Measurements from ENCODE around the gene WIPF2.

Gene WIPF2

DNA sequence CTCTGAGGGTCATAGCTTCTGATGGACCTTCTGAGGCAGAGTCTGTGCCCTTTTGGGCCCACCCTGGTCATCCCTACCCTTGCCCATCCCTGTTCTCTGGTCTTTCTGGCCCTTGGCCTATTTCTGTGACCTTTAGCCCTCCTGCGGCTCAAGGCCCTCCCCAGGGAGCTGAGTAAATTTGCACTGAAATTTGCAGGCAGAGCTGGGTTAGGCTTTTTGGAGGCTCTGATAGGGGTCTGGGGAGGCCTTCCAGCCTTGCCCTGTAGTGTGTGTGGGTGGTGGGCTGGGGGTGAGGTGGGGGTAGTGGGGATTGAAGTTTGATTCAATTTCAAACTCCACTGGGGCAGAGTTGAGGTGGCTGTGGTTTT, 107.7 kb downstream of the WIPF2 start:
- no peak overlapping the region for H2AFZ ChIP-seq (ENCODE audit: low read depth, low read length, severe bottlenecking)

DNA sequence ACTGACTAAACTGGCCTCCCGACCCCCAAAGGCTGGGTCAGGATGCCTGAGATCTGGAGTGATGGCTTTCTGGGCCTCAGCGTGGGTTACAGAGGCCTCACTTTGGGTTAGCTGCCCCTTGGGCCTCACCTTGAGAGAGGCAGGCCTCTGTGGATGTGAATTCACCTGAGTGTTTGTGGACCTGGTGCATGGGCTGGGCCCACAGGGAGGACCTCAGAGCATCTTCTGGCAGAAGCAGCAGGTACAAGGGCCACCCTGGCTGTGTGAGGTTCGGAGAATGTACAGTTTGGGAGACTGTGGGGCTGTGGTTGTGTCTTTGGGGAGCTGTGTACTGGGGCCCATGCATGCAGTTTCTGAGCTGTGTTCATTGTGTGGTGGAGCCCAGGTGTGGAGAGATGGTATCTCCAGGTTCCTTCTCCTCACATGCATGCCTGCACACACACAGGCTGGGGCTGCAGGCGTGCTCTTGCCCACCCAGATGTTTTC, 108.2 kb downstream of the WIPF2 start:
- Histone ChIP-seq H3K9ac (ENCODE audit: low read length) (no peak overlapping the region), H3F3A (ENCODE audit: insufficient read depth) (peaks cover 24% of the 10 kb centered on the region), H3K9me2 (replicated peaks; ENCODE audit: insufficient read depth, low read length) (no peaks in the 10 kb centered on the region), H3K36me3 (ENCODE audit: low read length) (no peaks in the 10 kb centered on the region), H4K20me1 (ENCODE audit: low read depth, low read length) (no peaks in the 10 kb centered on the region), H2AFZ (ENCODE audit: low read depth, low read length, severe bottlenecking) (no peak overlapping the region), H3K27ac (ENCODE audit: low read depth, low read length) (no peak overlapping the region), H3K9me3 (ENCODE audit: insufficient read depth, low read length) (no peaks in the 10 kb centered on the region), H3K79me2 (ENCODE audit: insufficient read depth, low read length) (peaks cover 37% of the 10 kb centered on the region), H3K4me2 (ENCODE audit: low read depth, low read length, poor library complexity, severe bottlenecking) (no peak overlapping the region), H3K27me3 (ENCODE audit: low read length) (no peaks in the 10 kb centered on the region), H3K4me3 (ENCODE audit: insufficient read depth, low read length, poor library complexity, severe bottlenecking) (no peak overlapping the region)
- TF ChIP-seq EZH2phosphoT487 (conservative IDR thresholded peaks at IDR 0.05; ENCODE audit: low read length): no peak
- TF ChIP-seq, protein P1, sequence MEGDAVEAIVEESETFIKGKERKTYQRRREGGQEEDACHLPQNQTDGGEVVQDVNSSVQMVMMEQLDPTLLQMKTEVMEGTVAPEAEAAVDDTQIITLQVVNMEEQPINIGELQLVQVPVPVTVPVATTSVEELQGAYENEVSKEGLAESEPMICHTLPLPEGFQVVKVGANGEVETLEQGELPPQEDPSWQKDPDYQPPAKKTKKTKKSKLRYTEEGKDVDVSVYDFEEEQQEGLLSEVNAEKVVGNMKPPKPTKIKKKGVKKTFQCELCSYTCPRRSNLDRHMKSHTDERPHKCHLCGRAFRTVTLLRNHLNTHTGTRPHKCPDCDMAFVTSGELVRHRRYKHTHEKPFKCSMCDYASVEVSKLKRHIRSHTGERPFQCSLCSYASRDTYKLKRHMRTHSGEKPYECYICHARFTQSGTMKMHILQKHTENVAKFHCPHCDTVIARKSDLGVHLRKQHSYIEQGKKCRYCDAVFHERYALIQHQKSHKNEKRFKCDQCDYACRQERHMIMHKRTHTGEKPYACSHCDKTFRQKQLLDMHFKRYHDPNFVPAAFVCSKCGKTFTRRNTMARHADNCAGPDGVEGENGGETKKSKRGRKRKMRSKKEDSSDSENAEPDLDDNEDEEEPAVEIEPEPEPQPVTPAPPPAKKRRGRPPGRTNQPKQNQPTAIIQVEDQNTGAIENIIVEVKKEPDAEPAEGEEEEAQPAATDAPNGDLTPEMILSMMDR (IDR thresholded peaks at IDR 0.05; ENCODE audit: insufficient read depth, low read length, poor library complexity, severe bottlenecking): no peak

More for the DNA sequence above, 107.7 kb downstream of the WIPF2 start:
- Histone ChIP-seq H3K9ac (ENCODE audit: low read length) (no peak overlapping the region), H3K36me3 (ENCODE audit: low read length) (no peaks in the 10 kb centered on the region), H3K4me2 (ENCODE audit: low read depth, low read length, poor library complexity, severe bottlenecking) (peak overlapping the region; percentile 38), H3K27ac (ENCODE audit: low read depth, low read length) (no peak overlapping the region), H3F3A (ENCODE audit: insufficient read depth) (peaks cover 24% of the 10 kb centered on the region), H4K20me1 (ENCODE audit: low read depth, low read length) (no peaks in the 10 kb centered on the region), H3K79me2 (ENCODE audit: insufficient read depth, low read length) (peaks cover 37% of the 10 kb centered on the region), H3K9me2 (replicated peaks; ENCODE audit: insufficient read depth, low read length) (no peaks in the 10 kb centered on the region), H3K27me3 (ENCODE audit: low read length) (no peaks in the 10 kb centered on the region), H3K4me3 (ENCODE audit: insufficient read depth, low read length, poor library complexity, severe bottlenecking) (no peak overlapping the region), H3K9me3 (ENCODE audit: insufficient read depth, low read length) (no peaks in the 10 kb centered on the region)
- TF ChIP-seq, protein P1 (IDR thresholded peaks at IDR 0.05; ENCODE audit: insufficient read depth, low read length, poor library complexity, severe bottlenecking): no peak
- TF ChIP-seq EZH2phosphoT487 (conservative IDR thresholded peaks at IDR 0.05; ENCODE audit: low read length): no peak

DNA sequence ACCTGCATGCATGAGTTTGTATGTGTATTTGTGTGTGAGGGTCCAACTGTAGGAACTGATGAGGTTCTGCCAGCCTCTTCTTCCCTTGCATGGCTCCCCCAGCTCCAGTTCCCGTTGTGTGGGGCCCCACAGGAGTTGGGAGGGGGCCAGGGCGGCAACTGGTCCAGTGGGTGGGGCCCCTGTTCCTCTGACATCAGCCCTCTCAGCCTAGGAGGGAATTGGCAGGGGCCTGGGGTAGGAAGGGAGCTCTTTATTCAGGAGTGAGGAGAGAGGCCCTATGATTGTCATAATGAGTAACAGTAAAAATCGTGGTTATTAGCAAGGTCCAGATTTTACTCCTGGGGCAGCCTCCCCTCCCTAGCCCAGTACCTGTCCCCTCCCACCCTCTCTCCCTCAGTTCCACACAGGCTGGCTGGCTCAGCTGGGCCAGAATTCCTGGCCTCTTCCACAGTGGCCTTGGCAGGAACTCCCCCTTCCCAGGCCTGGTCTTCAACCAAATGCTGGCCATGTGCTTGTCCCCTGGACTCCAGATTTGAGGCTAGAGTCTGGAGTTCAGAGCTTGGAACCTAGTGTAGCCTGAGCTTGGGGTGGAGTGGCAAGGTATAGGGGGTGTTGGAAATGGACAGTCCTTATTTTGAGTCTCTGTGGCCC, 108.8 kb downstream of the WIPF2 start:
- Histone ChIP-seq H3K27me3 (ENCODE audit: low read length) (no peaks in the 10 kb centered on the region), H3K9ac (ENCODE audit: low read length) (no peak overlapping the region), H3K36me3 (ENCODE audit: low read length) (no peaks in the 10 kb centered on the region), H4K20me1 (ENCODE audit: low read depth, low read length) (no peaks in the 10 kb centered on the region), H3K9me3 (ENCODE audit: insufficient read depth, low read length) (no peaks in the 10 kb centered on the region), H3K4me3 (ENCODE audit: insufficient read depth, low read length, poor library complexity, severe bottlenecking) (no peak overlapping the region), H3K79me2 (ENCODE audit: insufficient read depth, low read length) (peaks cover 37% of the 10 kb centered on the region), H3K27ac (ENCODE audit: low read depth, low read length) (no peak overlapping the region), H3K9me2 (replicated peaks; ENCODE audit: insufficient read depth, low read length) (no peaks in the 10 kb centered on the region), H2AFZ (ENCODE audit: low read depth, low read length, severe bottlenecking) (no peak overlapping the region), H3F3A (ENCODE audit: insufficient read depth) (peaks cover 23% of the 10 kb centered on the region), H3K4me2 (ENCODE audit: low read depth, low read length, poor library complexity, severe bottlenecking) (no peak overlapping the region)
- TF ChIP-seq, protein P1 (IDR thresholded peaks at IDR 0.05; ENCODE audit: insufficient read depth, low read length, poor library complexity, severe bottlenecking): no peak
- no peak for TF ChIP-seq EZH2phosphoT487 (conservative IDR thresholded peaks at IDR 0.05; ENCODE audit: low read length)
